Dedifferentiated amniotic fluid mesenchymal stem cell (primary cell): ENCODE results near the gene RGL1.
"Not testable (repeated sequence)": the region's sequence is repeated elsewhere in the genome, so short reads cannot be mapped to it uniquely, and the experiment has no call there.

Experiments
- DNase-seq: peaks from one replicate; pipeline ENCODE4 v3.0.0-alpha.2; 2016; ENCODE audit errors: extremely low spot score

The RGL1 gene

GRCh38 chr1:183785921-183786320 is 19.0 kb upstream of the RGL1 start:
- not testable (repeated sequence) for DNase-seq

GRCh38 chr1:183787704-183788103 is 17.2 kb upstream of the RGL1 start:
- DNase-seq: no peak

- DNase-seq: no peak
These were observed 13.6 kb upstream of the RGL1 start for GRCh38 chr1:183791319-183791718.

- no peak for DNase-seq
These were observed 12.6 kb upstream of the RGL1 start for GRCh38 chr1:183792300-183792699.

- DNase-seq: no peak
These were observed 10.8 kb upstream of the RGL1 start for GRCh38 chr1:183794088-183794487.

GRCh38 chr1:183800449-183800848 is 4.5 kb upstream of the RGL1 start:
- no peak for DNase-seq

- no peak for DNase-seq
These were observed 3.3 kb upstream of the RGL1 start for GRCh38 chr1:183801649-183802048.

GRCh38 chr1:183804387-183804786 is 533 bp upstream of the RGL1 start:
- no peak for DNase-seq

- DNase-seq: peak; percentile 22
These were observed 1.2 kb downstream of the RGL1 start for GRCh38 chr1:183806125-183806524.

GRCh38 chr1:183806675-183807074 is 1.8 kb downstream of the RGL1 start:
- no peak for DNase-seq

GRCh38 chr1:183807549-183808168 is 2.7 kb downstream of the RGL1 start:
- peak; percentile 32 for DNase-seq

- DNase-seq: no peak
These were observed 3.5 kb downstream of the RGL1 start for GRCh38 chr1:183808296-183809027.

- no peak for DNase-seq
These were observed 5.2 kb downstream of the RGL1 start for GRCh38 chr1:183810121-183810520.

- no peak for DNase-seq
These were observed 6.0 kb downstream of the RGL1 start for GRCh38 chr1:183810756-183811544.

- DNase-seq: no peak
These were observed 7.2 kb downstream of the RGL1 start for GRCh38 chr1:183812128-183812527.

- peak; percentile 60 for DNase-seq
These were observed 8.0 kb downstream of the RGL1 start for GRCh38 chr1:183812686-183813569.

GRCh38 chr1:183814121-183814681 is 9.3 kb downstream of the RGL1 start:
- no peak for DNase-seq

GRCh38 chr1:183816110-183816509 is 11.2 kb downstream of the RGL1 start:
- no peak for DNase-seq

GRCh38 chr1:183817576-183818288 is 12.8 kb downstream of the RGL1 start:
- DNase-seq: no peak

GRCh38 chr1:183819059-183819458 is 14.1 kb downstream of the RGL1 start:
- DNase-seq: no peak
